ENCODE measurements around the gene ZNF688. TPM values are rescaled to one million over a fixed set of nuclear protein-coding genes. Genes with fewer than 3 reads are reported as not detected.
"Not testable (repeated sequence)": the region's sequence is repeated elsewhere in the genome, so short reads cannot be mapped to it uniquely, and the experiment has no call there.

Gene ZNF688
- total and polyA plus RNA-seq, 5 donors from 2014 or later = 12.1 to 59.1 (median 50.0) TPM

GRCh38 chr16:30600929-30601328, 29.4 kb upstream of the ZNF688 start:
- Mint-ChIP-seq H3K9me3 (no peaks in the 10 kb centered on the region), H3K4me1 (peaks cover 0 to 6% (median 3%) of the 10 kb centered on the region in 4 donors), H3K36me3 (peaks cover 17% of the 10 kb centered on the region), H3K27ac (no peak overlapping the region), H3K4me3 (no peak overlapping the region), H3K27me3 (no peaks in the 10 kb centered on the region)
- no peak overlapping the region for H3K27ac ChIP-seq (ENCODE audit: insufficient read depth, low read length, poor library complexity, severe bottlenecking)
- no peak overlapping the region for H3K4me3 ChIP-seq (ENCODE audit: low read depth, low read length)
- ATAC-seq (ENCODE audit: low read depth in 2 of 2) = no peak
- DNase-seq = no peak
- H3K36me3 ChIP-seq (ENCODE audit: control insufficient read depth, insufficient read depth, low read length) = peaks cover 32% of the 10 kb centered on the region
- H3K4me1 ChIP-seq (ENCODE audit: control insufficient read depth, insufficient read depth, low read length, poor library complexity, severe bottlenecking) = no peaks in the 10 kb centered on the region
- H3K9me3 ChIP-seq (ENCODE audit: control insufficient read depth in 2 of 2, low read length in 2 of 2) = no peaks in the 10 kb centered on the region
- no peaks in the 10 kb centered on the region for H3K27me3 ChIP-seq (ENCODE audit: control insufficient read depth, insufficient read depth, low read length)

DNA sequence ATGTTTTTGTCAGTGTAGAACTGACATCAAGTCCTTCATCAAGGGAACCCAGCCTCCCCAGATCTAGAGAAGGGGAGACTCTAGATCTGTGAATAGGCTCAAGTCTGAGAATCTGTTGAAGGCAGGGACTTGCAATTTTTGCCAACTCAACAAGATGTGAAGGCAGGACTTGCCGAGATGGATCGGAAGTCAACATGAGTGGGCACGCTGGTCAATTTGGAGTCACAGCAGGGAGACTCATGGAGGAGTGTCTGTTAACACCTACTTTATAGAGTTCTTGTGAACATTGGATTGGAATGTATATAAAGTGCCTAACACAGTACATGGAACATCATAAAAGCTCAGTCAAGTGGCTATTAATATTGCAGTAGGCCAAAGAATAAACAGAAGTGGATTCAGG, 28.7 kb upstream of the ZNF688 start:
- no peak for DNase-seq
- no peak for ATAC-seq (ENCODE audit: low read depth in 2 of 2)
- Histone ChIP-seq H3K9me3 (ENCODE audit: control insufficient read depth in 2 of 2, low read length in 2 of 2) (no peaks in the 10 kb centered on the region), H3K27me3 (ENCODE audit: control insufficient read depth, insufficient read depth, low read length) (no peaks in the 10 kb centered on the region), H3K4me3 (ENCODE audit: low read depth, low read length) (no peak overlapping the region), H3K36me3 (ENCODE audit: control insufficient read depth, insufficient read depth, low read length) (peaks cover 27% of the 10 kb centered on the region), H3K4me1 (ENCODE audit: control insufficient read depth, insufficient read depth, low read length, poor library complexity, severe bottlenecking) (no peaks in the 10 kb centered on the region), H3K27ac (ENCODE audit: insufficient read depth, low read length, poor library complexity, severe bottlenecking) (no peak overlapping the region)
- Mint-ChIP-seq H3K36me3 (peaks cover 13% of the 10 kb centered on the region), H3K27me3 (no peaks in the 10 kb centered on the region), H3K27ac (no peak overlapping the region), H3K4me1 (peaks cover 0 to 6% (median 3%) of the 10 kb centered on the region in 4 donors), H3K4me3 (peak overlapping the region in 1 of 4 donors; percentile 12), H3K9me3 (no peaks in the 10 kb centered on the region)

DNA sequence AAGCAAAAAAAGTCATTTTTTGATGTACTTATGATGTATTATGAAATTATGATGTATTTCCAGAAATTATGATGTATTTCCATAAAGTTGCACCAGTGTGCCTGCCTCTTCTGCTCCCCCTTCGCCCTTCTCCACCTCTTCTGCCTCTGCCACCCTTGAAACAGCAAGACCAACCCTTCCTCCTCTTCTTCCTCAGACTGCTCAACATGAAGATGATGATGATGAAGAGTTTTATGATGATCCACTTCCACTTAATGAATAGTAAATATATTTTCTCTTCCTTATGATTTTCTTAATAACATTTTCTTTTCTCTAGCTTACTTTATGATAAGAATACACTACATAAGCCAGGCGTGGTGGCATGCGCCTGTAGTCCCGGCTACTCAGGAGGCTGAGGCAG, 21.4 kb upstream of the ZNF688 start:
- H3K4me1 Mint-ChIP-seq = peaks cover 0 to 3% (median under 1%) of the 10 kb centered on the region in 4 donors
- H3K9me3 Mint-ChIP-seq = no peaks in the 10 kb centered on the region
- ATAC-seq (ENCODE audit: low read depth in 2 of 2) (no peak), DNase-seq (no peak)
- H3K36me3 Mint-ChIP-seq = no peaks in the 10 kb centered on the region
- no peaks in the 10 kb centered on the region for H3K27me3 Mint-ChIP-seq
- no peak overlapping the region for H3K27ac Mint-ChIP-seq
- H3K4me3 ChIP-seq (ENCODE audit: low read depth, low read length) = no peak overlapping the region
- no peaks in the 10 kb centered on the region for H3K36me3 ChIP-seq (ENCODE audit: control insufficient read depth, insufficient read depth, low read length)
- H3K27ac ChIP-seq (ENCODE audit: insufficient read depth, low read length, poor library complexity, severe bottlenecking) = no peak overlapping the region
- H3K4me3 Mint-ChIP-seq = peak overlapping the region in 1 of 4 donors; percentile 58
- H3K27me3 ChIP-seq (ENCODE audit: control insufficient read depth, insufficient read depth, low read length) = no peaks in the 10 kb centered on the region
- H3K4me1 ChIP-seq (ENCODE audit: control insufficient read depth, insufficient read depth, low read length, poor library complexity, severe bottlenecking) = no peaks in the 10 kb centered on the region
- no peaks in the 10 kb centered on the region for H3K9me3 ChIP-seq (ENCODE audit: control insufficient read depth in 2 of 2, low read length in 2 of 2)

DNA sequence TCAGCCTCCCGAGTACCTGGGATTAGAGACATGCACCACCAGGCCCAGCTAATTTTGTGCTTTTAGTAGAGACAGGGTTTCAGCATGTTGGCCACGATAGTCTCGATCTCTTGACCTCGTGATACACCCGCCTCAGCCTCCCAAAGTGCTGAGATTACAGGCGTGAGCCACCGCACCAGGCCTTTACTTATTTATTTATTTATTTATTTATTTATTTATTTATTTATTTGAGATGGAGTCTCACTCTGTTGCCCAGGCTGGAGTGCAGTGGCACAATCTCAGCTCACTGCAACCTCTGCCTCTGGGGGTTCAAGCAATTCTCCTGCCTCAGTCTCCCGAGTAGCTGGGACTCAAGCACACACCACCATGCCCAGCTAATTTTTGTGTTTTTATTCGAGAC, 19.4 kb upstream of the ZNF688 start:
- DNase-seq; H3K4me3 Mint-ChIP-seq; H3K36me3 ChIP-seq (ENCODE audit: control insufficient read depth, insufficient read depth, low read length); H3K9me3 Mint-ChIP-seq; H3K36me3 Mint-ChIP-seq; H3K9me3 ChIP-seq (ENCODE audit: control insufficient read depth in 2 of 2, low read length in 2 of 2); H3K4me3 ChIP-seq (ENCODE audit: low read depth, low read length); H3K27ac Mint-ChIP-seq; H3K27me3 ChIP-seq (ENCODE audit: control insufficient read depth, insufficient read depth, low read length); H3K27me3 Mint-ChIP-seq; H3K27ac ChIP-seq (ENCODE audit: insufficient read depth, low read length, poor library complexity, severe bottlenecking); ATAC-seq (ENCODE audit: low read depth in 2 of 2): not testable (repeated sequence)
- peaks cover 14% of the 10 kb centered on the region for H3K4me1 ChIP-seq (ENCODE audit: control insufficient read depth, insufficient read depth, low read length, poor library complexity, severe bottlenecking)
- peaks cover 0 to 14% (median 5%) of the 10 kb centered on the region in 4 donors for H3K4me1 Mint-ChIP-seq

DNA sequence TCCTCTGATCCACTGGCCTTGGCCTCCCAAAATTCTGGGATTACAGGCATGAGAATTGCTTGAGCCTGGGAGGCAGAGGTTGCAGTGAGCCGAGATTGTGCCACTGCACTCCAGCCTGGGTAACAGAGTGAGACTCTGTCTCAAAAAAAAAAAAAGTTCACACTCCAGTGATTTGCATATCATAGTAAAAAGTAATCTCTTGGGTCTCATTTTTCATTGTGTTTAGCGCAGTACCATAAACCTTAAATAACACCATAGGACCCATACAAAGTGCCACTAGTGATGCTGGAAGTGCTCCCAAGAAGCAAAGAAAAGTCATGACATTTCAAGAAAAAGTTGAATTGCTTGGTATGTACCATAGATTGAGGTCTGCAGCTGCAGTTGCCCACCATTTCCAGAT, 18.1 kb upstream of the ZNF688 start:
- H3K27ac Mint-ChIP-seq; H3K4me3 ChIP-seq (ENCODE audit: low read depth, low read length); H3K27ac ChIP-seq (ENCODE audit: insufficient read depth, low read length, poor library complexity, severe bottlenecking); H3K4me3 Mint-ChIP-seq; DNase-seq; H3K27me3 Mint-ChIP-seq; H3K9me3 Mint-ChIP-seq; ATAC-seq (ENCODE audit: low read depth in 2 of 2); H3K9me3 ChIP-seq (ENCODE audit: control insufficient read depth in 2 of 2, low read length in 2 of 2); H3K36me3 ChIP-seq (ENCODE audit: control insufficient read depth, insufficient read depth, low read length); H3K27me3 ChIP-seq (ENCODE audit: control insufficient read depth, insufficient read depth, low read length); H3K36me3 Mint-ChIP-seq: not testable (repeated sequence)
- peaks cover 5 to 22% (median 8%) of the 10 kb centered on the region in 4 donors for H3K4me1 Mint-ChIP-seq
- H3K4me1 ChIP-seq (ENCODE audit: control insufficient read depth, insufficient read depth, low read length, poor library complexity, severe bottlenecking) = peaks cover 27% of the 10 kb centered on the region

- Histone ChIP-seq H3K27ac (ENCODE audit: insufficient read depth, low read length, poor library complexity, severe bottlenecking) (no peak overlapping the region), H3K4me1 (ENCODE audit: control insufficient read depth, insufficient read depth, low read length, poor library complexity, severe bottlenecking) (peaks cover 27% of the 10 kb centered on the region), H3K9me3 (ENCODE audit: control insufficient read depth in 2 of 2, low read length in 2 of 2) (no peaks in the 10 kb centered on the region), H3K36me3 (ENCODE audit: control insufficient read depth, insufficient read depth, low read length) (no peaks in the 10 kb centered on the region), H3K4me3 (ENCODE audit: low read depth, low read length) (no peak overlapping the region), H3K27me3 (ENCODE audit: control insufficient read depth, insufficient read depth, low read length) (no peaks in the 10 kb centered on the region)
- Mint-ChIP-seq H3K27ac (peak overlapping the region in 1 of 3 donors; percentile 20), H3K27me3 (no peaks in the 10 kb centered on the region), H3K36me3 (no peaks in the 10 kb centered on the region), H3K9me3 (no peaks in the 10 kb centered on the region), H3K4me3 (peak overlapping the region in 1 of 4 donors; percentile 10), H3K4me1 (peaks cover 5 to 27% (median 8%) of the 10 kb centered on the region in 4 donors)
- DNase-seq = no peak
- ATAC-seq (ENCODE audit: low read depth in 2 of 2) = no peak
Observed at GRCh38 chr16:30588651-30589050, 17.1 kb upstream of the ZNF688 start.

GRCh38 chr16:30585400-30586191, 14.1 kb upstream of the ZNF688 start, which contains the start of gene ZNF785:
Gene ZNF785 (minus strand): TSS chr16:30585697. CDS start chr16:30585611, 86 bp downstream.
- H3K36me3 Mint-ChIP-seq = peaks cover 4% of the 10 kb centered on the region
- ATAC-seq (ENCODE audit: low read depth in 2 of 2) = peak; percentile 99
- Histone ChIP-seq H3K27me3 (ENCODE audit: control insufficient read depth, insufficient read depth, low read length) (no peaks in the 10 kb centered on the region), H3K27ac (ENCODE audit: insufficient read depth, low read length, poor library complexity, severe bottlenecking) (peak within 1 kb of the TSS; percentile 75), H3K9me3 (ENCODE audit: control insufficient read depth in 2 of 2, low read length in 2 of 2) (no peaks in the 10 kb centered on the region), H3K4me3 (ENCODE audit: low read depth, low read length) (peak within 1 kb of the TSS; percentile 87), H3K36me3 (ENCODE audit: control insufficient read depth, insufficient read depth, low read length) (peaks cover 12% of the 10 kb centered on the region), H3K4me1 (ENCODE audit: control insufficient read depth, insufficient read depth, low read length, poor library complexity, severe bottlenecking) (peaks cover 27% of the 10 kb centered on the region)
- no peaks in the 10 kb centered on the region for H3K27me3 Mint-ChIP-seq
- peaks cover 5 to 37% (median 10%) of the 10 kb centered on the region in 4 donors for H3K4me1 Mint-ChIP-seq
- no peaks in the 10 kb centered on the region for H3K9me3 Mint-ChIP-seq
- H3K4me3 Mint-ChIP-seq = peak within 1 kb of the TSS; percentile 90 to 93 (median 91)
- peak; percentile 92 to 97 (median 95) for DNase-seq
- peak within 1 kb of the TSS; percentile 91 to 96 (median 96) for H3K27ac Mint-ChIP-seq

- Mint-ChIP-seq H3K4me3 (peak overlapping the region; percentile 90 to 93 (median 91)), H3K27ac (peak overlapping the region in 2 of 3 donors; percentile 65 to 87), H3K36me3 (peaks cover 4% of the 10 kb centered on the region), H3K9me3 (no peaks in the 10 kb centered on the region), H3K27me3 (no peaks in the 10 kb centered on the region), H3K4me1 (peaks cover 5 to 37% (median 10%) of the 10 kb centered on the region in 4 donors)
- ATAC-seq (ENCODE audit: low read depth in 2 of 2) (no peak), DNase-seq (peak in 1 of 3 donors; percentile 52)
- no peaks in the 10 kb centered on the region for H3K9me3 ChIP-seq (ENCODE audit: control insufficient read depth in 2 of 2, low read length in 2 of 2)
- peak overlapping the region; percentile 87 for H3K4me3 ChIP-seq (ENCODE audit: low read depth, low read length)
- peaks cover 12% of the 10 kb centered on the region for H3K36me3 ChIP-seq (ENCODE audit: control insufficient read depth, insufficient read depth, low read length)
- H3K27me3 ChIP-seq (ENCODE audit: control insufficient read depth, insufficient read depth, low read length) = no peaks in the 10 kb centered on the region
- H3K27ac ChIP-seq (ENCODE audit: insufficient read depth, low read length, poor library complexity, severe bottlenecking) = peak overlapping the region; percentile 75
- H3K4me1 ChIP-seq (ENCODE audit: control insufficient read depth, insufficient read depth, low read length, poor library complexity, severe bottlenecking) = peaks cover 27% of the 10 kb centered on the region
Observed at GRCh38 chr16:30585022-30585399, 13.5 kb upstream of the ZNF688 start.
